GM23338 (cell line): ENCODE measurements around the gene SPIRE1.

Experiments used
- CREB1 ChIP-seq: fragments of 250-450 bp; sonication (Bioruptor Pico); IDR thresholded peaks from 2 replicates; pipeline ENCODE4 v1.5.0; 2020; ENCODE audit warnings: low read depth, mild to moderate bottlenecking, moderate library complexity
- EZH2 ChIP-seq: fragments of 200-600 bp; sonication (generic); IDR thresholded peaks from one replicate; pipeline ENCODE4 v1.8.0; 2017; ENCODE audit warnings: antibody characterized with exemption, mild to moderate bottlenecking, low read depth; ENCODE audit not compliant: unreplicated experiment
- EZH2phosphoT487 ChIP-seq: fragments of 200-600 bp; sonication (generic); IDR thresholded peaks from one replicate; pipeline ENCODE4 v1.8.1; 2018; ENCODE audit warnings: antibody characterized with exemption; ENCODE audit not compliant: unreplicated experiment
- JUNB ChIP-seq: IDR thresholded peaks from one replicate; pipeline ENCODE4 v1.6.1; 2016; ENCODE audit warnings: antibody characterized with exemption; ENCODE audit not compliant: unreplicated experiment
- POLR2AphosphoS5 ChIP-seq: IDR thresholded peaks from 2 replicates; pipeline ENCODE4 v1.6.1; 2016; ENCODE audit warnings: antibody characterized with exemption, low read depth
- STAT1 ChIP-seq: IDR thresholded peaks from one replicate; pipeline ENCODE4 v1.6.1; 2016; ENCODE audit warnings: antibody characterized with exemption; ENCODE audit not compliant: unreplicated experiment
- TF ChIP-seq, protein P1 (sequence below), 2 experiments: fragments of 200-600 bp in 1 of 2; sonication (generic) in 1 of 2; conservative IDR thresholded peaks; 2 replicates each; pipeline versions ENCODE4 v1.5.1 to v1.6.1; 2016 to 2017; ENCODE audit warnings: antibody characterized with exemption in 2 of 2, low read depth in 2 of 2, mild to moderate bottlenecking in 2 of 2, moderate library complexity in 1 of 2

DNA sequence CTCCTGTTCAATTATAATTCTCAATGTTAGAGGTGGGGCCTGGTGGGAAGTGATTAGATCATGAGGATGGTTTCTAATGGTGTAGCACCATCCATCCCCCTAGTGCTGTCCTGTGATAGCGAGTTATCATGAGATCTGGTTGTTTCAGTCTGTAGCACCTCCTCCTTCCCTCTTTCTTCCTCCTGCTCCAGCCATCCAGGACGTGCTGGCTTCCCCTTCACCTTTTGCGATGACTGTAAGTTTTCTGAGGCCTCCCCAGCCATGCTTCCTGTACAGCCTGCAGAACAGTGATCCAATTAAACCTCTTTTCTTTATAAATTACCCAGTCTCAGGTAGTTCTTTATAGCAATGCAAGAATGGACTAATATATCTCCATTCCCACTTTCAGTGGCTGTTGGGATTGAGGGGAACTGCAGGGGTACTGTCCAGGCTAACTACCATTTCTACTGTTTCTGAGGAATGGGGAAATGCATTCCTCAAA lies 19.2 kb downstream of the SPIRE1 start:
- TF ChIP-seq, protein P1, sequence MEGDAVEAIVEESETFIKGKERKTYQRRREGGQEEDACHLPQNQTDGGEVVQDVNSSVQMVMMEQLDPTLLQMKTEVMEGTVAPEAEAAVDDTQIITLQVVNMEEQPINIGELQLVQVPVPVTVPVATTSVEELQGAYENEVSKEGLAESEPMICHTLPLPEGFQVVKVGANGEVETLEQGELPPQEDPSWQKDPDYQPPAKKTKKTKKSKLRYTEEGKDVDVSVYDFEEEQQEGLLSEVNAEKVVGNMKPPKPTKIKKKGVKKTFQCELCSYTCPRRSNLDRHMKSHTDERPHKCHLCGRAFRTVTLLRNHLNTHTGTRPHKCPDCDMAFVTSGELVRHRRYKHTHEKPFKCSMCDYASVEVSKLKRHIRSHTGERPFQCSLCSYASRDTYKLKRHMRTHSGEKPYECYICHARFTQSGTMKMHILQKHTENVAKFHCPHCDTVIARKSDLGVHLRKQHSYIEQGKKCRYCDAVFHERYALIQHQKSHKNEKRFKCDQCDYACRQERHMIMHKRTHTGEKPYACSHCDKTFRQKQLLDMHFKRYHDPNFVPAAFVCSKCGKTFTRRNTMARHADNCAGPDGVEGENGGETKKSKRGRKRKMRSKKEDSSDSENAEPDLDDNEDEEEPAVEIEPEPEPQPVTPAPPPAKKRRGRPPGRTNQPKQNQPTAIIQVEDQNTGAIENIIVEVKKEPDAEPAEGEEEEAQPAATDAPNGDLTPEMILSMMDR (conservative IDR thresholded peaks at IDR 0.05; ENCODE audit: low read depth in 2 of 2): no peak
- TF ChIP-seq EZH2: no peak
- TF ChIP-seq JUNB: no peak
- no peak for TF ChIP-seq EZH2phosphoT487
- TF ChIP-seq STAT1: no peak
- TF ChIP-seq POLR2AphosphoS5: no peak
- TF ChIP-seq CREB1 (CRISPR knock-in tag): no peak
